GM12873 (cell line): ENCODE measurements around the gene DMAC2.

Source experiments
- CTCF ChIP-seq: IDR thresholded peaks from 2 replicates; pipeline ENCODE4 v1.5.1; 2012; ENCODE audit warnings: low read depth, mild to moderate bottlenecking, moderate library complexity, low read length, control low read depth; ENCODE audit not compliant: insufficient read depth; ENCODE audit errors: missing control alignments

The DMAC2 gene

GRCh38 chr19:41427647-41428480 is 11.8 kb downstream of the DMAC2 start:
- TF ChIP-seq CTCF, result no peak

GRCh38 chr19:41426952-41427646 is 12.6 kb downstream of the DMAC2 start, which contains the start of gene B3GNT8:
Gene B3GNT8, minus strand, starts transcription at chr19:41427374. Its CDS starts 596 bp downstream, at chr19:41426778.
- TF ChIP-seq CTCF, result no peak

GRCh38 chr19:41426116-41426841 is 13.4 kb downstream of the DMAC2 start:
- no peak for TF ChIP-seq CTCF

GRCh38 chr19:41425174-41426115 is 14.3 kb downstream of the DMAC2 start:
- TF ChIP-seq CTCF, result no peak

- TF ChIP-seq CTCF, result no peak
Measured at GRCh38 chr19:41424335-41425173, 15.2 kb downstream of the DMAC2 start.

- no peak for TF ChIP-seq CTCF
Measured at GRCh38 chr19:41422955-41423354, 16.8 kb downstream of the DMAC2 start.
